SU-DHL-6 (cell line): ENCODE results near the gene BTNL3.

Experiments
- H2AFZ ChIP-seq: fragments of 200-600 bp; sonication (generic); 2 replicates; pipeline ENCODE4 v1.6.1; 2014; ENCODE audit warnings: low read depth, mild to moderate bottlenecking, moderate library complexity, mixed read lengths, antibody characterized with exemption, low read length; ENCODE audit not compliant: severe bottlenecking
- H3F3A ChIP-seq: fragments of 200-600 bp; shearing (Covaris generic); 2 replicates; pipeline ENCODE4 v1.6.0; 2016; ENCODE audit warnings: antibody characterized with exemption, mild to moderate bottlenecking; ENCODE audit not compliant: insufficient read depth
- H3K27ac ChIP-seq: fragments of 200-600 bp; sonication (generic); 2 replicates; pipeline ENCODE4 v1.5.1; 2016; ENCODE audit warnings: low read depth, mild to moderate bottlenecking, low read length, moderate library complexity, mixed read lengths
- H3K27me3 ChIP-seq: fragments of 200-600 bp; sonication (generic), shearing (Covaris generic); 2 replicates; pipeline ENCODE4 v1.6.0; 2014; ENCODE audit warnings: mild to moderate bottlenecking, low read length
- H3K36me3 ChIP-seq: fragments of 200-600 bp; sonication (generic); 2 replicates; pipeline ENCODE4 v1.6.1; 2014; ENCODE audit warnings: mild to moderate bottlenecking, low read length, mixed read lengths
- H3K4me2 ChIP-seq: fragments of 300-600, 200-600 bp; shearing (Covaris generic), sonication (generic); 2 replicates; pipeline ENCODE4 v1.6.0; 2014; ENCODE audit warnings: low read length, low read depth, mild to moderate bottlenecking; ENCODE audit not compliant: poor library complexity, severe bottlenecking
- H3K4me3 ChIP-seq: fragments of 200-600 bp; sonication (generic); 2 replicates; pipeline ENCODE4 v1.5.1; 2014; ENCODE audit warnings: antibody characterized with exemption, low read length, mild to moderate bottlenecking, mixed read lengths; ENCODE audit not compliant: insufficient read depth, poor library complexity, severe bottlenecking
- H3K79me2 ChIP-seq: fragments of 200-600 bp; sonication (generic); 2 replicates; pipeline ENCODE4 v1.6.1; 2014; ENCODE audit warnings: mild to moderate bottlenecking, low read length, moderate library complexity; ENCODE audit not compliant: insufficient read depth
- H3K9ac ChIP-seq: fragments of 200-600 bp; sonication (generic); 2 replicates; pipeline ENCODE4 v1.7.0; 2014; ENCODE audit warnings: mild to moderate bottlenecking, low read length
- H3K9me2 ChIP-seq: fragments of 200-600 bp; sonication (generic); replicated peaks from 2 replicates; pipeline ENCODE4 v1.6.1; 2014; ENCODE audit warnings: low read length; ENCODE audit not compliant: insufficient read depth
- H3K9me3 ChIP-seq: fragments of 200-600 bp; sonication (generic); 2 replicates; pipeline ENCODE4 v1.6.1; 2014; ENCODE audit warnings: low read length, mixed read lengths; ENCODE audit not compliant: insufficient read depth
- H4K20me1 ChIP-seq: fragments of 200-600 bp; sonication (generic); 2 replicates; pipeline ENCODE4 v1.6.1; 2014; ENCODE audit warnings: low read depth, mild to moderate bottlenecking, antibody characterized with exemption, low read length, moderate library complexity, mixed read lengths
- EZH2phosphoT487 ChIP-seq: fragments of 200-600 bp; sonication (generic), shearing (Covaris generic); conservative IDR thresholded peaks from 2 replicates; pipeline ENCODE4 v1.6.1; 2018; ENCODE audit warnings: mild to moderate bottlenecking, antibody characterized with exemption, low read length, moderate library complexity, mixed read lengths
- TF ChIP-seq, protein P1 (sequence below): fragments of 200-600 bp; sonication (generic); IDR thresholded peaks from one replicate; pipeline ENCODE4 v1.5.1; 2017; ENCODE audit warnings: antibody characterized with exemption, mild to moderate bottlenecking, low read length, moderate library complexity; ENCODE audit not compliant: insufficient read depth, poor library complexity, severe bottlenecking

The BTNL3 gene

DNA sequence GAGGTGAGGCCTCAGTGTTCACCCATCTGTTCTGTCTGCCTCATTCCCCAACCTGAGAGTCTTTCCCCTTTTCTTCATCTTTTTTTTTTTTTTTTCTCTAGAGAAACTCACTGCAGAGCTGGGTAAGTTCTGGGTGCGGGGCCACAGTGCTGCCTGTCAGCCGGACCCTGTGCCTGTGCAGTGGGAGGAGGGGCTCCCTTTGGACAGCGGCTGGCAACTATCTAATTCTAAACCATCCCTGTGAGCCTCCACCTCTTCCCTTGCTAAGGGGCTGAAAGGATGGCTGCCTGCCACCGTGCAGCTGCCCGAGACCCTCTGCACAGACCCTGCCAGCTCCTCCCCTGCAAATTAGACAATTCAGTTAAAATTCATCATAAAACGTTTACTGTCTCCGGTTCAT lies 65.5 kb downstream of the BTNL3 start:
- peak overlapping the region; percentile 84 for H3K4me3 ChIP-seq
- no peaks in the 10 kb centered on the region for H3K36me3 ChIP-seq
- H3K9ac ChIP-seq: peak overlapping the region; percentile 80
- H3F3A ChIP-seq: peaks cover 21% of the 10 kb centered on the region
- H3K27me3 ChIP-seq: no peaks in the 10 kb centered on the region
- H3K79me2 ChIP-seq: peaks cover 15% of the 10 kb centered on the region; the same call in 1 of the 2 replicates
- H3K27ac ChIP-seq: peak overlapping the region; percentile 96
- no peaks in the 10 kb centered on the region; the same call in 1 of the 2 replicates for H4K20me1 ChIP-seq
- H3K4me2 ChIP-seq: peak overlapping the region; percentile 84
- H3K9me2 ChIP-seq: no peaks in the 10 kb centered on the region
- no peaks in the 10 kb centered on the region for H3K9me3 ChIP-seq
- H2AFZ ChIP-seq: no peak overlapping the region
- no peak for TF ChIP-seq EZH2phosphoT487
- TF ChIP-seq, protein P1, sequence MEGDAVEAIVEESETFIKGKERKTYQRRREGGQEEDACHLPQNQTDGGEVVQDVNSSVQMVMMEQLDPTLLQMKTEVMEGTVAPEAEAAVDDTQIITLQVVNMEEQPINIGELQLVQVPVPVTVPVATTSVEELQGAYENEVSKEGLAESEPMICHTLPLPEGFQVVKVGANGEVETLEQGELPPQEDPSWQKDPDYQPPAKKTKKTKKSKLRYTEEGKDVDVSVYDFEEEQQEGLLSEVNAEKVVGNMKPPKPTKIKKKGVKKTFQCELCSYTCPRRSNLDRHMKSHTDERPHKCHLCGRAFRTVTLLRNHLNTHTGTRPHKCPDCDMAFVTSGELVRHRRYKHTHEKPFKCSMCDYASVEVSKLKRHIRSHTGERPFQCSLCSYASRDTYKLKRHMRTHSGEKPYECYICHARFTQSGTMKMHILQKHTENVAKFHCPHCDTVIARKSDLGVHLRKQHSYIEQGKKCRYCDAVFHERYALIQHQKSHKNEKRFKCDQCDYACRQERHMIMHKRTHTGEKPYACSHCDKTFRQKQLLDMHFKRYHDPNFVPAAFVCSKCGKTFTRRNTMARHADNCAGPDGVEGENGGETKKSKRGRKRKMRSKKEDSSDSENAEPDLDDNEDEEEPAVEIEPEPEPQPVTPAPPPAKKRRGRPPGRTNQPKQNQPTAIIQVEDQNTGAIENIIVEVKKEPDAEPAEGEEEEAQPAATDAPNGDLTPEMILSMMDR: no peak

DNA sequence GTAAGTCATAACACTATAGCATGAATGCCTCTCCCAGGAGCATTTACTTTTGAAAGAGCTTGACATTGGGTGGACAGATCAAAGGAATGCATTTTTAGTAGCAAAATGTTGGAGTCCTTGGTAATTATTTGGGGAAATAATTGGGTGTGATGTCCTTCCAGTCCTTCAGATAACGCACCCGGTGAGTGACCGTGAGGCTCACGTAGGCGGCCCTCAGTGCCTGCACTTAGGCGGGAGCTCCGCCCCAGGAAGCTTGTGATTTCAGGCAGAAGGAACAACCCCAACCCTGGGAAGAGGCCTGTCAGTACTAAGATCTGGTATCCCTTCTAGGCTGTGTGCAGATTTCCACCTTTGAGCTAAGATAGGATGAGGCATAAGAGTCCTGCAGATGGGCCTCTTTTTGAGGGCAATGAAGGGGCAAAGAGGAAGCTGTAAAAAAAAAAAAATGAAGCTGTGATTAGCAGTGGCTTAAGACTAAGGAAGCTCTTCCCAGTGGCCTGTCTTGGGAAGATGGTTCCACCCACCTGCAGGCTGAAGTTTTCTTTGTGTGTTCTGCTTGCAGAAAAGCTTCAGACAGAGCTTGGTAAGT lies 66.3 kb downstream of the BTNL3 start:
- Histone ChIP-seq H3K27me3 (no peaks in the 10 kb centered on the region), H3F3A (peaks cover 21% of the 10 kb centered on the region), H3K9me2 (no peaks in the 10 kb centered on the region), H3K9me3 (no peaks in the 10 kb centered on the region), H3K9ac (0 out of 2 replicates have a peak overlapping the region, but pooled peaks have one; percentile 80), H3K4me3 (no peak overlapping the region), H3K79me2 (peaks cover 15% of the 10 kb centered on the region; the same call in 1 of the 2 replicates), H2AFZ (no peak overlapping the region), H4K20me1 (no peaks in the 10 kb centered on the region; the same call in 1 of the 2 replicates), H3K36me3 (no peaks in the 10 kb centered on the region), H3K4me2 (peak overlapping the region; percentile 84), H3K27ac (no peak overlapping the region)
- TF ChIP-seq EZH2phosphoT487: no peak
- TF ChIP-seq, protein P1: no peak
